GM12865 (cell line): ENCODE data around the gene AOAH.

Experiments used
- DNase-seq: peaks from one replicate; pipeline ENCODE4 v3.0.0; 2010; ENCODE audit warnings: low read depth
- H3K4me3 ChIP-seq: 2 replicates; pipeline ENCODE4 v1.5.1; 2011; ENCODE audit warnings: mild to moderate bottlenecking, low read depth, low read length, control low read depth
- CTCF ChIP-seq: IDR thresholded peaks from 2 replicates; pipeline ENCODE4 v1.5.1; 2011; ENCODE audit warnings: low read length, control low read depth, low read depth, inconsistent platforms; ENCODE audit not compliant: insufficient read depth; ENCODE audit errors: missing control alignments

The AOAH gene

GRCh38 chr7:36644625-36645422 is 79.5 kb downstream of the AOAH start:
- no peak overlapping the region for H3K4me3 ChIP-seq
- no peak for TF ChIP-seq CTCF
- DNase-seq = no peak

- H3K4me3 ChIP-seq = no peak overlapping the region
- no peak for DNase-seq
- TF ChIP-seq CTCF = no peak
Observed at GRCh38 chr7:36642414-36642813, 81.9 kb downstream of the AOAH start.

GRCh38 chr7:36642010-36642409 is 82.3 kb downstream of the AOAH start:
- no peak overlapping the region for H3K4me3 ChIP-seq
- no peak for TF ChIP-seq CTCF
- no peak for DNase-seq

- H3K4me3 ChIP-seq = no peak overlapping the region
- DNase-seq = no peak
- TF ChIP-seq CTCF = no peak
Observed at GRCh38 chr7:36640682-36641081, 83.6 kb downstream of the AOAH start.

DNA sequence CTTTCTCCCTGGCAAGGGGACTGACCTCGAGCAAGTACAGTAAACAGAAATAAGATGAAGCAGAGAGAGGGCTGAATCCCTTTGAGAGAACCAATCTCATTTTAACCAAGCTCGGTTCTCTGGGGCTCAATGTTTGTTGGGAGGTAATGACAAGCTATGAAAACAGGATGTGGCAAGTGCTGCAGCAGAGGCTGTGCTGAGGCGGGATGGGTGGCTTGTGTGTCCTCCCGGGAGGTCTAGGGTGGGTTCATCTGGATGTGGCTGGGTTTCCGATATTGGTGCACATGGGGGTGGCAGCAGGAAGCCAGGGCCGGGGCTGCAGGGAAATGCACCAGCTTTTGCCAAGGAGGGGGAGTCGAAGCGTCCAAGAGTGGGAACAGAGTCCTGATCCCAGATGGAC is 84.5 kb downstream of the AOAH start:
- TF ChIP-seq CTCF = no peak
- DNase-seq = no peak
- H3K4me3 ChIP-seq = no peak overlapping the region

GRCh38 chr7:36638586-36639263 is 85.6 kb downstream of the AOAH start:
- H3K4me3 ChIP-seq = no peak overlapping the region
- DNase-seq = no peak
- no peak for TF ChIP-seq CTCF
